GM12872 (cell line): ENCODE data around the gene SMAD7.

Experiments used
- TF ChIP-seq, protein P1 (sequence below): IDR thresholded peaks from 3 replicates; pipeline ENCODE4 v1.5.1; 2011; ENCODE audit warnings: low read depth, mild to moderate bottlenecking, low read length, moderate library complexity; ENCODE audit not compliant: insufficient read depth

Gene SMAD7, protein sequence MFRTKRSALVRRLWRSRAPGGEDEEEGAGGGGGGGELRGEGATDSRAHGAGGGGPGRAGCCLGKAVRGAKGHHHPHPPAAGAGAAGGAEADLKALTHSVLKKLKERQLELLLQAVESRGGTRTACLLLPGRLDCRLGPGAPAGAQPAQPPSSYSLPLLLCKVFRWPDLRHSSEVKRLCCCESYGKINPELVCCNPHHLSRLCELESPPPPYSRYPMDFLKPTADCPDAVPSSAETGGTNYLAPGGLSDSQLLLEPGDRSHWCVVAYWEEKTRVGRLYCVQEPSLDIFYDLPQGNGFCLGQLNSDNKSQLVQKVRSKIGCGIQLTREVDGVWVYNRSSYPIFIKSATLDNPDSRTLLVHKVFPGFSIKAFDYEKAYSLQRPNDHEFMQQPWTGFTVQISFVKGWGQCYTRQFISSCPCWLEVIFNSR

DNA sequence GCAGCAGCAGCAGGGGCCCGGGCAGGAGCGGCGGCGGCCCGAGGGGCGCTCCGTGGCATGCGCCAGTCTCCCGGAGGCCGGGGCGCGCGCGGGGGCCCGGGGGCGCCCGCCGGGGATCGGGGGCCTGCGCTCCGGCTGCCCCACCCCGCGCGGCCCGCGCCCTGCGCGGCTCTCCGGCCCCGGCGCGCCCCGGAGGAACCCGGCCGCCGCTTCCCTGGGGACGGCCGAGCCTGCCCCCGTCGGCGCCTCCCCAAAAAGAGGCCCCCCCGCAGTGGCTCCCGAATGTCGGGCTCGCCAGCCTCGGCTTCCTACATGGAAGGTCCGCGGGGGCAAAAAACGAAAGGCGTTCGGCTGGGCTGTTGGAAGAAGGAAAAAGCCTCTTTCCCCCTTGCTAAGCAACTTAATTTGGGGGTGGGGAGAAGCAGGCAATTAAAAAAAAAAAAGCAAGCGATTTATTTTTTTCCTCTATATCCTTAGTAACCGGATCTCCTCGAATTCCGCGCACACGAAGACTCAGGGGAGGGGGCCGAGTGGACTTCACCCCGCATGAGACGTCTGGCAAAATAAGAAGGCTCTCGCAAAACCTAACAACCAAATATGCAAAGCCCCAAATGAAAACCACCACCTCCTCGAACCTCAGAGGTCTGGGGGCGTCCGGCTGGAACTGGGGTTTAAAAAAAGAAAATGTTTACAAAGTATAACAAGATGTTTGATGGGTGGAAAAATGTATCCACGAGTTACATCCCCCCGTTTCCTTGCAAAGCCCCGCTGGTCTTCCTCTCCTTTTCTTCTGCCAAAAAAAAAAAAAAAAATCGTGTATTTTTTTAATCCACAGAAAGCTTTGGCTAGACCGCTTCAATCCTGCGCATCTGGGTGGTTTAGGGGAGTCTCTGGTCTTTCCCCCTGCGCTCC, at the start of gene SMAD7:
Gene SMAD7 (minus strand): TSS at position 430 of the 912 bp plus-strand sequence. CDS start 541 bp downstream, outside the sequence.
- TF ChIP-seq, protein P1, sequence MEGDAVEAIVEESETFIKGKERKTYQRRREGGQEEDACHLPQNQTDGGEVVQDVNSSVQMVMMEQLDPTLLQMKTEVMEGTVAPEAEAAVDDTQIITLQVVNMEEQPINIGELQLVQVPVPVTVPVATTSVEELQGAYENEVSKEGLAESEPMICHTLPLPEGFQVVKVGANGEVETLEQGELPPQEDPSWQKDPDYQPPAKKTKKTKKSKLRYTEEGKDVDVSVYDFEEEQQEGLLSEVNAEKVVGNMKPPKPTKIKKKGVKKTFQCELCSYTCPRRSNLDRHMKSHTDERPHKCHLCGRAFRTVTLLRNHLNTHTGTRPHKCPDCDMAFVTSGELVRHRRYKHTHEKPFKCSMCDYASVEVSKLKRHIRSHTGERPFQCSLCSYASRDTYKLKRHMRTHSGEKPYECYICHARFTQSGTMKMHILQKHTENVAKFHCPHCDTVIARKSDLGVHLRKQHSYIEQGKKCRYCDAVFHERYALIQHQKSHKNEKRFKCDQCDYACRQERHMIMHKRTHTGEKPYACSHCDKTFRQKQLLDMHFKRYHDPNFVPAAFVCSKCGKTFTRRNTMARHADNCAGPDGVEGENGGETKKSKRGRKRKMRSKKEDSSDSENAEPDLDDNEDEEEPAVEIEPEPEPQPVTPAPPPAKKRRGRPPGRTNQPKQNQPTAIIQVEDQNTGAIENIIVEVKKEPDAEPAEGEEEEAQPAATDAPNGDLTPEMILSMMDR = no peak

DNA sequence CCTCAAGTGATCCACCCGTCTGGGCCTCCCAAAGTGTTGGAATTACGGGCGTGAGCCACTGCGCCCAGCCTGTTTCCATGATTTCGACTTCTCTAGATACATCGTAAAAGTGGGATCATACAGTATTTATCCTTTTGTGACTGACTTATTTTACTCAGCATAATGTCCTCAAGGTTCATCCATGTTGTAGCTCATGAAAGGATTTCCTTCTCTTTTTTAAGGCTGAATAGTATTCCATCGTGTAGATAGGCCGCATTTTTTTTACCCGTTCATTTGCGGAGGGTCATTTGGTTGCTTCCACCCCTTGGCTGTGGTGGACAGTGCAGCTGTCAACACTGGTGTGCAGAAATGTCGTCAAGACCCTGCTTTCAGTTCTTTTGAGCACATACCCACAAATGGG, 48.8 kb upstream of the SMAD7 start:
- TF ChIP-seq, protein P1 = no peak

DNA sequence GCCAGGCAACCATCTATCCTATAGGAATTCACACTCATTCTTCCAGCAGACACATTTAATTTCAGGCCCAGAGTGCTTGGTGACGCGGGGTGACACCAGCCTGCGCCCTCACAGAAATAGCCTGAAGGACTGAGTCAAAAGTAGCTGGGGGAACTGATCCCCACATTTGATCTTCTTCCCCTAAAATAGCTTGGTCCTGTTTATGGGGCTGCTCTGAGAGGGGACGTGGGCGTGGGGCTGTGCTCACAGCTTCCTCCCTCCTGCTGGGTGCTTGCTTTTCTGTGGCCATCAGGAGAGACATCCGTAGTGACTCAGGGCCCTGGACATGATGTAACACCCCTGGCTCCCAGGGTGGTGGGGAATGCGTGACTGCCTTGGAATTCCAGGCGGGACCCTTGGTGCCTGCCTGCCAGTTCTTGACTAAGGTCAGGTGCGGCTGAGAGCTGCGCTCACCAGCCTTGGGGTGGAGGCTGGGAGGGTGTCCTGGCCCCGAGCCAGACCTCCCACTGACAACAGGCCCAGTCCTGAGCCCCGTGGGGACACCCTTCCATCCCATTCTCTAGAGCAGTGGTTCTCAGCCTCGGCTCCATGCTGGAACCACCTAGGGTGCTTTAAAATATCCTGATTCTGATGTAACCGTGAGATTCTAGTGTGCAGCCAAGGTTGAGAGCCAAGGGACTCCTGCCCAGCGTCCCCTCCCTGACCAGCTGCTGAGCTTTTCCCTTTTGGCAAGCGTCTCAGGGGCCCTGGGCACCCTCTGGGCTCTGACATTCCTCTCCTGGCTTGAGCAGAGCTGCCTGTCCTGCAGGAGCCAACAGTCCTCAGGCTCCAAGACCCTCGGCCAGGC, 47.4 kb upstream of the SMAD7 start:
- TF ChIP-seq, protein P1 = no peak

DNA sequence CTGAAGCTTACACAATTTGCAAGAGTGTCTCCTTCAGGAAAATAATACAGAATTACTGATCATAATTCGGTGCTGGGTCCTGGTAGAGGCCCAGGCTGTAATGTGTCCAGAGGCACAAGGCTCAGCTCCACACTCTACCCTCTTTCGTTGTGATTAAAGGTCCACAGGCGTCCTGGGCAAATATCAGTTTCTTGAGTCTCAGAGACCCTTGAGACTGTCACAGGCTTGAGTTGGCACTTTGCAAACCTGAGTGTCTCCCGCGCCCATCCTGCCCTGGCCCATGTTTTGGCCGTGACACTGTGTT, 46.9 kb upstream of the SMAD7 start:
- TF ChIP-seq, protein P1 = no peak

DNA sequence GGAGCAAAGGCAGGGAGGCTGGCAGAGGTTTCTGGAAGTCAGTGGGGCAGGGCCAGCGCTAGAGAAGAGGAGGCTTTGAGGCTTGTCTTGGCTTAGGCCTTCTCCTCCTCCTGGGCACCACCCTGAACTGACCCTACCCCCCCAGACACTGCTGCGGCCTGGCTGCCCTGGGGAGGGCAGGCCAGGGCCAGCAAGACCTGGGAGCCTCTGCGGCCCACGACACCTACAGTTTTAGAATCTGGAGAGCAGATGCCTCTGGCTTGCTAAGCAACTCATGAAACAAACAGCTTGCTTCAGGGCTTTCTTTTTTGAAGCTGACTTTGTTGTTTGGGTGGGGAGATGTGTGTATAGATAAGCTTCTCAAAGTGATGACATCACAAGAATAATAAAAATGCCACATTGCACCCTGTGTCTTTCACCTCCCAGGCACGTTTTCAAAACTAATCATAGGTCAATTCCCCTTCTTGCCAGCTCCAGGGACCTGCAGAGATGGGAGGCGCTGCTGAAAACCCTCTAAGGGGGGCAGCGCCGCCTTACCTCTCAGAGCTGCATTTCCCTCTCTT, 46.2 kb upstream of the SMAD7 start:
- TF ChIP-seq, protein P1 = no peak

DNA sequence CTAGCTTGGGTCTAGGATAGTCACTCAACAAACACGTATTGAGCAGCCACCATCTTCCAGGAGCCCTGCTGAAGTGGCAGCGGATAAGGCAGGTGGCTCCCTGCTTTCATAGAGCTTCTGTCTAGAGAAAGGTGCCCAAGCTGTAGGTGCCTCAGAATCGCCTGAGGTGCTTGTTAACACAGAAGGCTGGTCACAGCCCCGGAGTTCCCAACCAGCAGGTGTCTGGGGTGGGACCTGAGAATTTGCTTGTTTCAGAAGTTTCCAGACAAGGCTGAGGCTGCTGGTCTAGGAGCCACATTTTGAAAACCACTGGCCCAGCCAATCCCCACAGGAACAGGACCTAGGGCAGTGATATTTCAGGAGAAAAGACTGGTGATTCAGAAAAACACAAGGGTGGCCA, 45.3 kb upstream of the SMAD7 start:
- TF ChIP-seq, protein P1 = no peak
